ENCODE results near the gene ZMYND8.

ZMYND8 gene

GRCh38 chr20:47216819-47217410 lies 139.6 kb downstream of the ZMYND8 start:
- no peak for TF ChIP-seq CTCF (conservative IDR thresholded peaks at IDR 0.05; ENCODE audit: low read depth, low read length)
- no peak overlapping the region for H3K4me3 ChIP-seq (ENCODE audit: low read length)
- no peak for DNase-seq (ENCODE audit: low read depth)

GRCh38 chr20:47215653-47216397 lies 140.7 kb downstream of the ZMYND8 start:
- no peak for TF ChIP-seq CTCF (conservative IDR thresholded peaks at IDR 0.05; ENCODE audit: low read depth, low read length)
- no peak for DNase-seq (ENCODE audit: low read depth)
- no peak overlapping the region for H3K4me3 ChIP-seq (ENCODE audit: low read length)

- no peak for TF ChIP-seq CTCF (conservative IDR thresholded peaks at IDR 0.05; ENCODE audit: low read depth, low read length)
- H3K4me3 ChIP-seq (ENCODE audit: low read length): no peak overlapping the region
- no peak for DNase-seq (ENCODE audit: low read depth)
These were observed 142.5 kb downstream of the ZMYND8 start for GRCh38 chr20:47213966-47214365.

DNA sequence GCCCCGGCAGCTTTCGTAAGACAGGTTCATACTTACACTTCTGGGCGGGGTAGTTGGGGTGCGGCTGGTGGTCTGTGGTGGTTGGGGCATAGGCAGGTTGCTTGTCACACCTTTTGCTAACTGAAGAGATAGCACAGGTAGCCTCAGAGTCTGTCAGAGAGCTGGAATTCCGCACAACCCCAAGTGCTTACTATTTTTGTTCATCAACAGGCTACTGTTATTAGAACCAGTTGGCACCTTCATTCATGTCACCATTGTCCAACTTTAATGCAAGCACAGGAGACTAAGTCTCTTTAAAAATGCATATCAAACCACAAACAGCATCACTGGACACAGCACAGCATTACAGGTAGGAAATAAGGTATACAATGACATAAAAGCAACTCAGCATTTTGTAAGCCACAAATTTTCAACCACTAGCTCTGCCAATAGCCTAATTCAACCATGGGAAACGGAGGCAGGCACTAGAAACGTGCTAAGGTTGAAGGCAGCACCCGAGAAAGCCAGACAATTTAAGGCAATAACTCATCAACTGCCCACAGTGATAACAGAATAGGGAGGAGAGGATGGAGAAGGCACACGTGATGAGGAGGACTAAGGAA lies 143.8 kb downstream of the ZMYND8 start:
- no peak overlapping the region for H3K4me3 ChIP-seq (ENCODE audit: low read length)
- no peak for DNase-seq (ENCODE audit: low read depth)
- TF ChIP-seq CTCF (conservative IDR thresholded peaks at IDR 0.05; ENCODE audit: low read depth, low read length): no peak

DNA sequence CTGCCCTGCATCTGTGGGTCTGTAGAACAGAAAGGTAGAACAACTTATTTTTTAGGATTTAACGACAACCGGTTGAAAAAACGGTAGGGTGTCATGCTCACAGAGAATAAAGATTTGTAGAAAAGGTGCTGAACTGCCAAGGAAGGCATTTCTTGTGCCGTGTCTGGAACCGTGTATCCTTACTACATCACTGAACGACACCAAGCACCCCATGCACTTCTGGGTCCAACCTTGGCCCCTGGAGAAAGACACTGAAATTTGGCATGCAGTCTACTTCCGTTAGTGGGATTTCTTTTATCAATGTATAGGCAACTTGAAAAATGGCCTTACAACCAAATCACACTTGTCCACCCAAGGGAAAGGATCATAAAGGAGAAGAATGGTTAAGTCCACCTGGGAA lies 145.5 kb downstream of the ZMYND8 start:
- no peak for TF ChIP-seq CTCF (conservative IDR thresholded peaks at IDR 0.05; ENCODE audit: low read depth, low read length)

DNA sequence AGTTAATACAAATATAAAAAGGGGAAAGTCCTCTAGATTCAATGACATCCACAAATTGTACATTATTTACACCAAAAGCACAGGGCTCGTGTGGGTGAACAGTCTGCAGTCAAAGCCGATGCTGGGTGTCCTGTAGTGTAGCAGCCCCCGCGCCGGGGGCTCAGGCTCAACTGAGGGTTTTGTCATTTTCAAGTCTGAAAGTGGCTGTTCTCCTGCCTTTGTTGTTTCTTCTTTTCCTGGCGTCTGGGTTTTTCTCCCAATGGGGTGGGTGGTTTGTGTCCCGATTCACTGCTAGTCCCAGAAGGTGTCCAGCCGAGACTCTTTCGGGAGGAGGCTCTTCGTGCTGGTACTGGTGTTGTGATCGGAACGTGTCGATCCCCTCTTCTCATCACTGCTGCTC lies 146.0 kb downstream of the ZMYND8 start:
- no peak for TF ChIP-seq CTCF (conservative IDR thresholded peaks at IDR 0.05; ENCODE audit: low read depth, low read length)
- no peak overlapping the region for H3K4me3 ChIP-seq (ENCODE audit: low read length)
- no peak for DNase-seq (ENCODE audit: low read depth)

More for the DNA sequence above, 145.5 kb downstream of the ZMYND8 start:
- no peak overlapping the region for H3K4me3 ChIP-seq (ENCODE audit: low read length)
- DNase-seq (ENCODE audit: low read depth): no peak

- no peak for DNase-seq (ENCODE audit: low read depth)
- no peak for TF ChIP-seq CTCF (conservative IDR thresholded peaks at IDR 0.05; ENCODE audit: low read depth, low read length)
- H3K4me3 ChIP-seq (ENCODE audit: low read length): no peak overlapping the region
These were observed 146.5 kb downstream of the ZMYND8 start for GRCh38 chr20:47209982-47210381.
